ENCODE measurements around the gene TMEM38B.

DNA sequence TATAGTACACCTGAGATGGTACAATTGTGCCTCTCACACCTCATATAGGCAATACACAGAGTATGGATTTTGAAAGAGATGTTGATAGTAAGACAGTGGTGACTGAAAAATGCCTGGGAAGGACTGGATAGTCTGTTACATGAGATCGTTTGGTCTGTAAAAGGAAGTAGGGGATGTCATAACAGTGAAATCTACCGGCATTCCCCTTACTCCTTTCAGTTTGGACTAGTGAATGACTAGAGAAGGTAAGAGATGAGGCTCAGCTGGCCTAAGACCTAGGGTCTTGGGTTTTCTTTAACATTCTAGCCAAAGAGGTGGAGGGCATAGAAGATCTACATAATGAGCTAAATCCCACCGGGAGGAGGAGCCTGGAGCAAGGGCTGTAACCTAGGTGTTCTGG is 24.0 kb upstream of the TMEM38B start:
- TF ChIP-seq POLR2A (IDR thresholded peaks at IDR 0.05; ENCODE audit: low read depth, low read length) (no peak), POLR2AphosphoS5 (IDR thresholded peaks at IDR 0.05; ENCODE audit: insufficient read depth, low read depth, low read length) (no peak), EZH2 (IDR thresholded peaks at IDR 0.05; ENCODE audit: borderline replicate concordance, low read depth, low read length, severe bottlenecking) (no peak), FOS (IDR thresholded peaks at IDR 0.05; ENCODE audit: borderline replicate concordance, insufficient read depth, low read length) (no peak), MYC (IDR thresholded peaks at IDR 0.05; ENCODE audit: low read depth, low read length) (no peak), GATA2 (IDR thresholded peaks at IDR 0.05; ENCODE audit: insufficient read depth, insufficient read length, low read depth, low read length) (no peak)
- TF ChIP-seq, protein P1, sequence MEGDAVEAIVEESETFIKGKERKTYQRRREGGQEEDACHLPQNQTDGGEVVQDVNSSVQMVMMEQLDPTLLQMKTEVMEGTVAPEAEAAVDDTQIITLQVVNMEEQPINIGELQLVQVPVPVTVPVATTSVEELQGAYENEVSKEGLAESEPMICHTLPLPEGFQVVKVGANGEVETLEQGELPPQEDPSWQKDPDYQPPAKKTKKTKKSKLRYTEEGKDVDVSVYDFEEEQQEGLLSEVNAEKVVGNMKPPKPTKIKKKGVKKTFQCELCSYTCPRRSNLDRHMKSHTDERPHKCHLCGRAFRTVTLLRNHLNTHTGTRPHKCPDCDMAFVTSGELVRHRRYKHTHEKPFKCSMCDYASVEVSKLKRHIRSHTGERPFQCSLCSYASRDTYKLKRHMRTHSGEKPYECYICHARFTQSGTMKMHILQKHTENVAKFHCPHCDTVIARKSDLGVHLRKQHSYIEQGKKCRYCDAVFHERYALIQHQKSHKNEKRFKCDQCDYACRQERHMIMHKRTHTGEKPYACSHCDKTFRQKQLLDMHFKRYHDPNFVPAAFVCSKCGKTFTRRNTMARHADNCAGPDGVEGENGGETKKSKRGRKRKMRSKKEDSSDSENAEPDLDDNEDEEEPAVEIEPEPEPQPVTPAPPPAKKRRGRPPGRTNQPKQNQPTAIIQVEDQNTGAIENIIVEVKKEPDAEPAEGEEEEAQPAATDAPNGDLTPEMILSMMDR (IDR thresholded peaks at IDR 0.05; ENCODE audit: extremely low read depth in 1 of 2, insufficient read depth in 1 of 2, low read depth in 1 of 2, low read length in 2 of 2) = no peak
